ENCODE results near the gene GPR143. TPM values are rescaled to one million over a fixed set of nuclear protein-coding genes. Genes with fewer than 3 reads are reported as not detected.
"Not testable (repeated sequence)": the region's sequence is repeated elsewhere in the genome, so short reads cannot be mapped to it uniquely, and the experiment has no call there.

Gene GPR143
- total RNA-seq, 1 donor from 2014 or later, result not detected

- intact Hi-C loops (cut with DNase I), result no loop called here
- ATAC-seq (ENCODE audit: poor library complexity) (no peak), DNase-seq (no peak)
These were observed 10.3 kb upstream of the GPR143 start for GRCh38 chrX:9775930-9776329.

- ATAC-seq (ENCODE audit: poor library complexity) (no peak), DNase-seq (no peak)
- intact Hi-C loops (cut with DNase I), result no loop called here
These were observed 7.3 kb upstream of the GPR143 start for GRCh38 chrX:9772943-9773342.

- ATAC-seq (ENCODE audit: poor library complexity) (no peak), DNase-seq (no peak)
- intact Hi-C loops (cut with DNase I), result no loop called here
These were observed 4.7 kb upstream of the GPR143 start for GRCh38 chrX:9770319-9770718.

GRCh38 chrX:9768321-9768839 is 2.7 kb upstream of the GPR143 start:
- ATAC-seq (ENCODE audit: poor library complexity); intact Hi-C loops (cut with DNase I); DNase-seq: not testable (repeated sequence)

GRCh38 chrX:9767375-9767774 is 1.7 kb upstream of the GPR143 start:
- intact Hi-C loops (cut with DNase I), result no loop called here
- DNase-seq, result no peak
- ATAC-seq (ENCODE audit: poor library complexity), result no peak

GRCh38 chrX:9765072-9765736 is 443 bp downstream of the GPR143 start:
- intact Hi-C loops (cut with DNase I), result no loop called here
- ATAC-seq (ENCODE audit: poor library complexity), result no peak
- DNase-seq, result no peak

GRCh38 chrX:9759337-9759736 is 6.3 kb downstream of the GPR143 start:
- intact Hi-C loops (cut with DNase I), result no loop called here
- ATAC-seq (ENCODE audit: poor library complexity), result no peak

GRCh38 chrX:9758021-9758638 is 7.5 kb downstream of the GPR143 start:
- DNase-seq (no peak), ATAC-seq (ENCODE audit: poor library complexity) (no peak)
- intact Hi-C loops (cut with DNase I), result no loop called here

More at GRCh38 chrX:9759337-9759736, 6.3 kb downstream of the GPR143 start:
- DNase-seq, result no peak

- intact Hi-C loops (cut with DNase I), result no loop called here
- DNase-seq (no peak), ATAC-seq (ENCODE audit: poor library complexity) (no peak)
These were observed 8.3 kb downstream of the GPR143 start for GRCh38 chrX:9757366-9757765.

GRCh38 chrX:9749146-9749692 is 16.4 kb downstream of the GPR143 start:
- intact Hi-C loops (cut with DNase I), result no loop called here
- DNase-seq, result no peak
- no peak for ATAC-seq (ENCODE audit: poor library complexity)

- intact Hi-C loops (cut with DNase I), result no loop called here
- ATAC-seq (ENCODE audit: poor library complexity), result no peak
These were observed 18.0 kb downstream of the GPR143 start for GRCh38 chrX:9747644-9748043.

GRCh38 chrX:9746148-9746888 is 19.3 kb downstream of the GPR143 start:
- intact Hi-C loops (cut with DNase I), result no loop called here
- no peak for ATAC-seq (ENCODE audit: poor library complexity)

More at GRCh38 chrX:9747644-9748043, 18.0 kb downstream of the GPR143 start:
- no peak for DNase-seq

GRCh38 chrX:9745417-9746115 is 20.1 kb downstream of the GPR143 start:
- intact Hi-C loops (cut with DNase I), result no loop called here
- no peak for ATAC-seq (ENCODE audit: poor library complexity)
- no peak for DNase-seq

More at GRCh38 chrX:9746148-9746888, 19.3 kb downstream of the GPR143 start:
- no peak for DNase-seq

GRCh38 chrX:9739130-9739529 is 26.5 kb downstream of the GPR143 start:
- intact Hi-C loops (cut with DNase I), result no loop called here
- no peak for ATAC-seq (ENCODE audit: poor library complexity)
- DNase-seq, result no peak

- ATAC-seq (ENCODE audit: poor library complexity) (no peak), DNase-seq (no peak)
- intact Hi-C loops (cut with DNase I), result no loop called here
These were observed 27.5 kb downstream of the GPR143 start for GRCh38 chrX:9738151-9738550.

GRCh38 chrX:9737363-9737762 is 28.3 kb downstream of the GPR143 start:
- ATAC-seq (ENCODE audit: poor library complexity), result no peak
- DNase-seq, result no peak
- intact Hi-C loops (cut with DNase I), result no loop called here

GRCh38 chrX:9730752-9731151 is 34.9 kb downstream of the GPR143 start:
- intact Hi-C loops (cut with DNase I), result no loop called here
- no peak for ATAC-seq (ENCODE audit: poor library complexity)

GRCh38 chrX:9730078-9730477 is 35.6 kb downstream of the GPR143 start:
- ATAC-seq (ENCODE audit: poor library complexity) (no peak), DNase-seq (no peak)
- intact Hi-C loops (cut with DNase I), result no loop called here

More at GRCh38 chrX:9730752-9731151, 34.9 kb downstream of the GPR143 start:
- no peak for DNase-seq
